ENCODE results near the gene GPC3.

Gene GPC3

GRCh38 chrX:133559909-133560308 lies 425.5 kb downstream of the GPC3 start:
- Histone ChIP-seq H3K4me1 (peaks cover 0 to 36% (median 0%) of the 10 kb centered on the region in 4 donors), H3K4me3 (no peak overlapping the region), H3K27ac (no peak overlapping the region), H3K27me3 (no peaks in the 10 kb centered on the region), H3K9me3 (peaks cover 0 to 5% (median 0%) of the 10 kb centered on the region in 3 donors), H3K36me3 (no peaks in the 10 kb centered on the region)
- intact Hi-C loops (cut with DNase I; ENCODE audit: low total_unique reads) = no loop called here
- TF ChIP-seq CTCF (IDR thresholded peaks at IDR 0.05) = no peak
- DNase-seq = no peak

- Histone ChIP-seq H3K27ac (no peak overlapping the region), H3K4me3 (no peak overlapping the region), H3K27me3 (no peaks in the 10 kb centered on the region), H3K36me3 (no peaks in the 10 kb centered on the region), H3K4me1 (peaks cover 0 to 2% (median 0%) of the 10 kb centered on the region in 4 donors), H3K9me3 (peaks cover 0 to 10% (median 0%) of the 10 kb centered on the region in 3 donors)
- no peak for TF ChIP-seq CTCF (IDR thresholded peaks at IDR 0.05)
- no peak for DNase-seq
- intact Hi-C loops (cut with DNase I; ENCODE audit: low total_unique reads) = no loop called here
These were observed 429.5 kb downstream of the GPC3 start for GRCh38 chrX:133555782-133556458.

GRCh38 chrX:133550665-133551485 lies 434.5 kb downstream of the GPC3 start:
- DNase-seq = no peak
- Histone ChIP-seq H3K9me3 (peaks cover 0 to 10% (median 0%) of the 10 kb centered on the region in 3 donors), H3K4me1 (no peaks in the 10 kb centered on the region), H3K27ac (no peak overlapping the region), H3K36me3 (no peaks in the 10 kb centered on the region), H3K27me3 (no peaks in the 10 kb centered on the region), H3K4me3 (no peak overlapping the region)
- TF ChIP-seq CTCF (IDR thresholded peaks at IDR 0.05) = no peak
- intact Hi-C loops (cut with DNase I; ENCODE audit: low total_unique reads) = no loop called here

GRCh38 chrX:133549295-133549933 lies 436.0 kb downstream of the GPC3 start:
- intact Hi-C loops (cut with DNase I; ENCODE audit: low total_unique reads) = no loop called here
- DNase-seq = no peak
- Histone ChIP-seq H3K27me3 (no peaks in the 10 kb centered on the region), H3K36me3 (no peaks in the 10 kb centered on the region), H3K4me3 (no peak overlapping the region), H3K4me1 (no peaks in the 10 kb centered on the region), H3K27ac (no peak overlapping the region), H3K9me3 (no peaks in the 10 kb centered on the region)
- TF ChIP-seq CTCF (IDR thresholded peaks at IDR 0.05) = no peak

- no peak overlapping the region for H3K4me3 ChIP-seq
- TF ChIP-seq CTCF (IDR thresholded peaks at IDR 0.05) = no peak
- no peaks in the 10 kb centered on the region for H3K27me3 ChIP-seq
- H3K9me3 ChIP-seq = no peaks in the 10 kb centered on the region
- peaks cover 0 to 7% (median 1%) of the 10 kb centered on the region in 4 donors for H3K4me1 ChIP-seq
- H3K27ac ChIP-seq = no peak overlapping the region
- H3K36me3 ChIP-seq = no peaks in the 10 kb centered on the region
- DNase-seq = no peak
- intact Hi-C loops (cut with DNase I; ENCODE audit: low total_unique reads) = no loop called here
These were observed 439.0 kb downstream of the GPC3 start for GRCh38 chrX:133546441-133546840.
